Endothelial cell of umbilical vein (primary cell): ENCODE measurements around the gene BRI3. TPM values are rescaled to one million over a fixed set of nuclear protein-coding genes. Genes with fewer than 3 reads are reported as not detected.

Source experiments
- BruUV-seq: library from RNA; stranded (reverse); fragments of 400-500 nt; replicated peaks from 2 replicates; lab custom pipeline; 2021; lab: Mats Ljungman, UMichigan
- CTCF ChIA-PET: fragments of 300-600, 350-600 bp; sonication (Branson Sonifier 250); formaldehyde crosslinking; loops from one replicate; lab custom pipeline; 2021; ENCODE audit warnings: antibody characterized with exemption, inconsistent platforms; lab: Charles Lee
- POLR2A ChIA-PET: fragments of 300-600, 350-600 bp; sonication (Branson Sonifier 250); formaldehyde crosslinking; loops from one replicate; lab custom pipeline; 2021; ENCODE audit warnings: antibody characterized with exemption, inconsistent platforms; lab: Charles Lee
- DNase-seq: peaks from one replicate; pipeline ENCODE4 v3.0.0-alpha.2; 2011; ENCODE audit warnings: low read depth, low spot score
- FAIRE-seq: peaks from 2 replicates; lab custom pipeline; 2011; peaks lifted over from hg19 to GRCh38; lab: Jason Lieb, UNC
- H2AFZ ChIP-seq: 2 replicates; pipeline ENCODE4 v1.6.0; 2012; ENCODE audit warnings: low read depth, low read length, control low read depth, inconsistent platforms
- H3K27ac ChIP-seq: 2 replicates; pipeline ENCODE4 v1.5.1; 2011; ENCODE audit warnings: low read depth, mild to moderate bottlenecking, control low read depth, low read length, moderate library complexity; ENCODE audit not compliant: insufficient read depth
- H3K27me3 ChIP-seq, 2 experiments: 2 replicates each; pipeline versions ENCODE4 v1.6.0 to v1.6.1; 2011; ENCODE audit warnings: low read length in 2 of 2, mixed read lengths in 1 of 2; ENCODE audit not compliant: control insufficient read depth in 2 of 2, insufficient read depth in 2 of 2
- H3K36me3 ChIP-seq, 2 experiments: 2 replicates in 1 of 2; 3 replicates in 1 of 2; pipeline ENCODE4 v1.5.1; 2011; ENCODE audit warnings: low read length in 2 of 2, mild to moderate bottlenecking in 1 of 2, moderate library complexity in 1 of 2; ENCODE audit not compliant: control insufficient read depth in 2 of 2, insufficient read depth in 2 of 2; ENCODE audit errors: extremely low read depth in 1 of 2
- H3K4me1 ChIP-seq: 3 replicates; pipeline ENCODE4 v1.5.1; 2011; ENCODE audit warnings: mild to moderate bottlenecking, low read length; ENCODE audit not compliant: control insufficient read depth, insufficient read depth; ENCODE audit errors: extremely low read depth
- H3K4me2 ChIP-seq: 2 replicates; pipeline ENCODE4 v1.6.1; 2011; ENCODE audit warnings: low read length, control low read depth, mixed read lengths; ENCODE audit not compliant: insufficient read depth
- H3K4me3 ChIP-seq, 3 experiments: fragments of 200-600 bp in 1 of 3; sonication (generic), shearing (Covaris generic) in 1 of 3; replicated peaks in 1 of 3; 2 replicates each; pipeline ENCODE4 v1.5.1; 2011 to 2016; ENCODE audit warnings: control low read depth in 3 of 3, low read length in 3 of 3, mild to moderate bottlenecking in 2 of 3, inconsistent platforms in 1 of 3, low read depth in 1 of 3, moderate library complexity in 1 of 3; ENCODE audit not compliant: insufficient read depth in 1 of 3
- H3K79me2 ChIP-seq: 2 replicates; pipeline ENCODE4 v1.6.0; 2012; ENCODE audit warnings: low read length, inconsistent platforms; ENCODE audit not compliant: control insufficient read depth, insufficient read depth
- H3K9ac ChIP-seq: replicated peaks from 2 replicates; pipeline ENCODE3; 2011; ENCODE audit warnings: low read length, control low read depth; ENCODE audit not compliant: insufficient read depth; ENCODE audit errors: extremely low read depth
- H3K9me1 ChIP-seq: replicated peaks from 3 replicates; pipeline ENCODE4 v1.6.0; 2011; ENCODE audit warnings: mild to moderate bottlenecking, low read length; ENCODE audit not compliant: control insufficient read depth, insufficient read depth; ENCODE audit errors: extremely low read depth
- H3K9me3 ChIP-seq: replicated peaks from 2 replicates; pipeline ENCODE4 v1.5.1; 2012; ENCODE audit warnings: low read length, inconsistent platforms; ENCODE audit not compliant: control insufficient read depth, insufficient read depth
- H4K20me1 ChIP-seq: replicated peaks from 2 replicates; pipeline ENCODE3; 2011; ENCODE audit warnings: mild to moderate bottlenecking, low read length; ENCODE audit not compliant: control insufficient read depth, insufficient read depth; ENCODE audit errors: extremely low read depth
- EZH2 ChIP-seq: IDR thresholded peaks from 2 replicates; pipeline ENCODE4 v1.6.1; 2012; ENCODE audit warnings: borderline replicate concordance, low read depth, mild to moderate bottlenecking, moderate library complexity, low read length, inconsistent platforms; ENCODE audit not compliant: severe bottlenecking
- FOS ChIP-seq: IDR thresholded peaks from 2 replicates; pipeline ENCODE4 v1.6.1; 2011; ENCODE audit warnings: mild to moderate bottlenecking, low read length, moderate library complexity, borderline replicate concordance; ENCODE audit not compliant: insufficient read depth
- GATA2 ChIP-seq: IDR thresholded peaks from 2 replicates; pipeline ENCODE4 v1.7.0; 2011; ENCODE audit warnings: low read depth, mild to moderate bottlenecking, moderate library complexity, mixed read lengths, low read length; ENCODE audit not compliant: insufficient read length, insufficient read depth
- JUN ChIP-seq: IDR thresholded peaks from 2 replicates; pipeline ENCODE4 v1.6.1; 2011; ENCODE audit warnings: borderline replicate concordance, low read depth; ENCODE audit not compliant: insufficient read length, insufficient read depth
- MYC ChIP-seq: IDR thresholded peaks from one replicate; pipeline ENCODE4 v1.6.1; 2011; ENCODE audit warnings: mild to moderate bottlenecking, low read depth, low read length
- POLR2A ChIP-seq: IDR thresholded peaks from 2 replicates; pipeline ENCODE4 v1.6.1; 2012; ENCODE audit warnings: low read depth, mild to moderate bottlenecking, control low read depth, low read length
- POLR2AphosphoS5 ChIP-seq: IDR thresholded peaks from 2 replicates; pipeline ENCODE4 v1.6.1; 2012; ENCODE audit warnings: low read depth, mild to moderate bottlenecking, control low read depth, low read length, moderate library complexity; ENCODE audit not compliant: insufficient read depth
- dilution Hi-C: fragments of 300-500 bp; cut with MboI; formaldehyde crosslinking; loops from one replicate; pipeline ENCODE4 v1.15.0; 2019; ENCODE audit warnings: low sequenced_read_pairs; ENCODE audit not compliant: extremely low pct_ligation_motif_present
- intact Hi-C: fragments of 100-400 bp; cut with micrococcal nuclease; formaldehyde crosslinking; loops from one replicate; pipeline ENCODE4 v1.10.0; 2022
- polyA plus RNA-seq, 4 experiments: library from polyadenylated mRNA; depleted of rRNA in 3 of 4; stranded (reverse) in 3 of 4; unstranded in 1 of 4; fragments of >200 nt; gene quantifications; 2 replicates each; pipeline versions ENCODE4 v1.2.1 to v1.2.3, GENCODE V29; 2011 to 2012; ENCODE audit warnings: missing spikeins in 1 of 4
- total RNA-seq: library from RNA; stranded (reverse); gene quantifications from 2 replicates; pipeline ENCODE4 v1.2.3, GENCODE V29; 2021
- TF ChIP-seq, protein P1 (sequence below), 2 donors: IDR thresholded peaks; 1 replicate in 1 of 2; 2 replicates in 1 of 2; pipeline ENCODE4 v1.5.1; 2011; ENCODE audit warnings: low read length in 2 of 2, mild to moderate bottlenecking in 2 of 2, moderate library complexity in 2 of 2, control low read depth in 1 of 2, inconsistent platforms in 1 of 2, low read depth in 1 of 2; ENCODE audit not compliant: insufficient read depth in 1 of 2; ENCODE audit errors: extremely low read depth in 1 of 2
- TF ChIP-seq, protein P2 (sequence below): IDR thresholded peaks from 2 replicates; pipeline ENCODE4 v1.6.1; 2011; ENCODE audit not compliant: insufficient read depth, insufficient read length

Gene BRI3
- total and polyA plus RNA-seq, 2 donors (not counting 3 experiments of a cell fraction or from before 2014, with no cell fraction given), result 214 to 317 TPM

DNA sequence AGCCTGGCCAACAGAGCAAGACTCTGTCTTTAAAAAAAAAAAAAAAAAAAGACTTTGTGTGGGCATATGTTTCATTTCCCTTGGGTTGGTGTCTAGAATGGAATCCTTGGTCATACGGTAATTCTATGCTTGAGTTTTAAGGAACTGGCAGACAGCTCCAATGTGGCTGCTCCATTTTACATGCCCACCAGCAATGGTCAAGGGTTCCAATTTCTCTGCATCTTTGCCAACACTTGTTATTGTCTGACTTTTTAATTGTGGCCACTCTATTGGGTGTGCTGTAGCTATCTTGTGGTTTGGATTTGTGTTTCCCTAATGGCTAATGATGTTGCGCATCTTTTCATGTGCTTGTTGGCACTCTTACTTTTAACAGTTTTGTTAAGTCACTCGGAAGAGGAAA lies 57.6 kb downstream of the BRI3 start:
- no peak for FAIRE-seq
- Histone ChIP-seq H3K4me1 (no peaks in the 10 kb centered on the region), H3K36me3 (no peaks in the 10 kb centered on the region), H2AFZ (no peak overlapping the region), H3K9me1 (no peaks in the 10 kb centered on the region), H3K79me2 (no peaks in the 10 kb centered on the region), H4K20me1 (no peaks in the 10 kb centered on the region), H3K4me2 (no peak overlapping the region), H3K27ac (no peak overlapping the region), H3K9me3 (no peaks in the 10 kb centered on the region), H3K27me3 (no peaks in the 10 kb centered on the region), H3K4me3 (no peak overlapping the region), H3K9ac (no peak overlapping the region)
- dilution Hi-C loops (no loop called here), intact Hi-C loops (no loop called here)
- ChIA-PET POLR2A (interaction anchor here (0.7 kb wide), 1 partner anchor 481 kb away, joined by 5 read pairs; no protein-coding TSS in a partner anchor), CTCF (no interaction called here)
- BruUV-seq, result no TSS peak
- no peak for DNase-seq
- TF ChIP-seq FOS (no peak), POLR2A (no peak), MYC (no peak), GATA2 (no peak), EZH2 (no peak), POLR2AphosphoS5 (no peak), JUN (no peak)
- TF ChIP-seq, protein P1, sequence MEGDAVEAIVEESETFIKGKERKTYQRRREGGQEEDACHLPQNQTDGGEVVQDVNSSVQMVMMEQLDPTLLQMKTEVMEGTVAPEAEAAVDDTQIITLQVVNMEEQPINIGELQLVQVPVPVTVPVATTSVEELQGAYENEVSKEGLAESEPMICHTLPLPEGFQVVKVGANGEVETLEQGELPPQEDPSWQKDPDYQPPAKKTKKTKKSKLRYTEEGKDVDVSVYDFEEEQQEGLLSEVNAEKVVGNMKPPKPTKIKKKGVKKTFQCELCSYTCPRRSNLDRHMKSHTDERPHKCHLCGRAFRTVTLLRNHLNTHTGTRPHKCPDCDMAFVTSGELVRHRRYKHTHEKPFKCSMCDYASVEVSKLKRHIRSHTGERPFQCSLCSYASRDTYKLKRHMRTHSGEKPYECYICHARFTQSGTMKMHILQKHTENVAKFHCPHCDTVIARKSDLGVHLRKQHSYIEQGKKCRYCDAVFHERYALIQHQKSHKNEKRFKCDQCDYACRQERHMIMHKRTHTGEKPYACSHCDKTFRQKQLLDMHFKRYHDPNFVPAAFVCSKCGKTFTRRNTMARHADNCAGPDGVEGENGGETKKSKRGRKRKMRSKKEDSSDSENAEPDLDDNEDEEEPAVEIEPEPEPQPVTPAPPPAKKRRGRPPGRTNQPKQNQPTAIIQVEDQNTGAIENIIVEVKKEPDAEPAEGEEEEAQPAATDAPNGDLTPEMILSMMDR (IDR thresholded peaks at IDR 0.05; ENCODE audit: extremely low read depth in 1 of 2, insufficient read depth in 1 of 2, low read depth in 1 of 2, low read length in 2 of 2), result no peak
- TF ChIP-seq, protein P2, sequence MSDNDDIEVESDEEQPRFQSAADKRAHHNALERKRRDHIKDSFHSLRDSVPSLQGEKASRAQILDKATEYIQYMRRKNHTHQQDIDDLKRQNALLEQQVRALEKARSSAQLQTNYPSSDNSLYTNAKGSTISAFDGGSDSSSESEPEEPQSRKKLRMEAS, result no peak
